ENCODE data around the gene TDRD15. TPM values are rescaled to one million over a fixed set of nuclear protein-coding genes. Genes with fewer than 3 reads are reported as not detected.

Gene TDRD15
- polyA plus RNA-seq, 1 donor (not counting 4 experiments of a cell fraction or from before 2014, with no cell fraction given), result not detected

DNA sequence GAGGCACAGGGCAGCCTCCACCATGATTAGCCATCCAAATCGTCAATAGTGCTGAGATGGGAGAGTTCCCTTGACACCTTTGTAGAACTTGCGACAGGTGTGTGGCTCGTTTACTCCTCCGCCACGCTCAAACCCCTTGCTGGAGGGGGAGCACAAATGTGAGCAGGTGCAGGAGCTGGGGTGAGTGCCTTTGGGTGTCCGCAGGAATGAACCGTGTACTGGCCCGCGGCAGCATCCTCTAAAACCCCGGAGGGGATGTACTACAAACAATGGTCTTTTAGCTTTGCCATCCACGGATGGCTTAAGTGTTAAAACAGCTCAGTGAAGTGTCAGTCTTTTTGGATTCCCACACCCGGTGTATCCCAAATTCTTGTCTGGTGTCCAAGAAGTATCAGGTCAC lies 21.4 kb upstream of the TDRD15 start:
- Histone ChIP-seq H3K27ac (ENCODE audit: control insufficient read depth, insufficient read depth, low read length) (no peak overlapping the region), H3K9me1 (ENCODE audit: control insufficient read depth, extremely low read depth, insufficient read depth, low read length) (no peaks in the 10 kb centered on the region), H3K4me3 (ENCODE audit: control insufficient read depth in 2 of 3, extremely low read depth in 1 of 3, insufficient read depth in 2 of 3, low read depth in 1 of 3, low read length in 3 of 3) (no peak overlapping the region), H2AFZ (ENCODE audit: control insufficient read depth, low read length) (no peak overlapping the region), H3K79me2 (ENCODE audit: control insufficient read depth, insufficient read depth, low read length) (no peaks in the 10 kb centered on the region), H3K9me3 (ENCODE audit: control insufficient read depth, low read depth, low read length) (no peaks in the 10 kb centered on the region), H3K9ac (ENCODE audit: control insufficient read depth, extremely low read depth, insufficient read depth, low read length) (no peak overlapping the region), H4K20me1 (ENCODE audit: control insufficient read depth, extremely low read depth, insufficient read depth, low read length) (no peaks in the 10 kb centered on the region), H3K4me1 (ENCODE audit: control insufficient read depth, extremely low read depth, insufficient read depth, low read length) (no peaks in the 10 kb centered on the region), H3K27me3 (ENCODE audit: control insufficient read depth, extremely low read depth, insufficient read depth, low read length) (no peaks in the 10 kb centered on the region), H3K4me2 (ENCODE audit: control insufficient read depth, extremely low read depth, insufficient read depth, low read depth, low read length) (no peak overlapping the region), H3K36me3 (ENCODE audit: control insufficient read depth in 2 of 2, extremely low read depth in 1 of 2, insufficient read depth in 2 of 2, low read length in 2 of 2) (no peaks in the 10 kb centered on the region)
- dilution Hi-C loops (cut with MboI; ENCODE audit: extremely low pct_ligation_motif_present, low sequenced_read_pairs), result no loop called here
- DNase-seq (ENCODE audit: low read depth, low spot score), result no peak
- FAIRE-seq, result no peak
- TF ChIP-seq, protein P1, sequence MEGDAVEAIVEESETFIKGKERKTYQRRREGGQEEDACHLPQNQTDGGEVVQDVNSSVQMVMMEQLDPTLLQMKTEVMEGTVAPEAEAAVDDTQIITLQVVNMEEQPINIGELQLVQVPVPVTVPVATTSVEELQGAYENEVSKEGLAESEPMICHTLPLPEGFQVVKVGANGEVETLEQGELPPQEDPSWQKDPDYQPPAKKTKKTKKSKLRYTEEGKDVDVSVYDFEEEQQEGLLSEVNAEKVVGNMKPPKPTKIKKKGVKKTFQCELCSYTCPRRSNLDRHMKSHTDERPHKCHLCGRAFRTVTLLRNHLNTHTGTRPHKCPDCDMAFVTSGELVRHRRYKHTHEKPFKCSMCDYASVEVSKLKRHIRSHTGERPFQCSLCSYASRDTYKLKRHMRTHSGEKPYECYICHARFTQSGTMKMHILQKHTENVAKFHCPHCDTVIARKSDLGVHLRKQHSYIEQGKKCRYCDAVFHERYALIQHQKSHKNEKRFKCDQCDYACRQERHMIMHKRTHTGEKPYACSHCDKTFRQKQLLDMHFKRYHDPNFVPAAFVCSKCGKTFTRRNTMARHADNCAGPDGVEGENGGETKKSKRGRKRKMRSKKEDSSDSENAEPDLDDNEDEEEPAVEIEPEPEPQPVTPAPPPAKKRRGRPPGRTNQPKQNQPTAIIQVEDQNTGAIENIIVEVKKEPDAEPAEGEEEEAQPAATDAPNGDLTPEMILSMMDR (optimal IDR thresholded peaks at IDR 0.05 in 1 of 3, IDR thresholded peaks at IDR 0.05 in 1 of 3, conservative IDR thresholded peaks at IDR 0.05 in 1 of 3; ENCODE audit: extremely low read depth in 1 of 3, insufficient read depth in 2 of 3, low read length in 3 of 3), result no peak
- TF ChIP-seq EZH2 (IDR thresholded peaks at IDR 0.05; ENCODE audit: low read length), result no peak

GRCh38 chr2:21103274-21103891 lies 20.4 kb upstream of the TDRD15 start:
- FAIRE-seq (no peak), DNase-seq (ENCODE audit: low read depth, low spot score) (no peak)
- H3K9me3 ChIP-seq (ENCODE audit: control insufficient read depth, low read depth, low read length), result no peaks in the 10 kb centered on the region
- H3K4me2 ChIP-seq (ENCODE audit: control insufficient read depth, extremely low read depth, insufficient read depth, low read depth, low read length), result no peak overlapping the region
- no peak overlapping the region for H3K27ac ChIP-seq (ENCODE audit: control insufficient read depth, insufficient read depth, low read length)
- H3K4me3 ChIP-seq (ENCODE audit: control insufficient read depth in 2 of 3, extremely low read depth in 1 of 3, insufficient read depth in 2 of 3, low read depth in 1 of 3, low read length in 3 of 3), result no peak overlapping the region
- no peaks in the 10 kb centered on the region for H4K20me1 ChIP-seq (ENCODE audit: control insufficient read depth, extremely low read depth, insufficient read depth, low read length)
- H3K4me1 ChIP-seq (ENCODE audit: control insufficient read depth, extremely low read depth, insufficient read depth, low read length), result no peaks in the 10 kb centered on the region
- H3K79me2 ChIP-seq (ENCODE audit: control insufficient read depth, insufficient read depth, low read length), result no peaks in the 10 kb centered on the region
- H3K36me3 ChIP-seq (ENCODE audit: control insufficient read depth in 2 of 2, extremely low read depth in 1 of 2, insufficient read depth in 2 of 2, low read length in 2 of 2), result no peaks in the 10 kb centered on the region
- no peak overlapping the region for H2AFZ ChIP-seq (ENCODE audit: control insufficient read depth, low read length)
- H3K9ac ChIP-seq (ENCODE audit: control insufficient read depth, extremely low read depth, insufficient read depth, low read length), result no peak overlapping the region
- dilution Hi-C loops (cut with MboI; ENCODE audit: extremely low pct_ligation_motif_present, low sequenced_read_pairs), result no loop called here
- no peaks in the 10 kb centered on the region for H3K9me1 ChIP-seq (ENCODE audit: control insufficient read depth, extremely low read depth, insufficient read depth, low read length)
- H3K27me3 ChIP-seq (ENCODE audit: control insufficient read depth, extremely low read depth, insufficient read depth, low read length), result no peaks in the 10 kb centered on the region
- TF ChIP-seq EZH2 (IDR thresholded peaks at IDR 0.05; ENCODE audit: low read length), result no peak
- TF ChIP-seq, protein P1 (optimal IDR thresholded peaks at IDR 0.05 in 1 of 3, IDR thresholded peaks at IDR 0.05 in 1 of 3, conservative IDR thresholded peaks at IDR 0.05 in 1 of 3; ENCODE audit: extremely low read depth in 1 of 3, insufficient read depth in 2 of 3, low read length in 3 of 3), result no peak

Data from keratinocyte (primary cell).